H1 (cell line): ENCODE results near the gene BPHL. TPM values are rescaled to one million over a fixed set of nuclear protein-coding genes. Genes with fewer than 3 reads are reported as not detected.

Source experiments
- CTCF ChIA-PET: fragments of 300-600 bp; sonication (Branson Sonifier 250); formaldehyde crosslinking; loops from one replicate; lab custom pipeline; 2021; ENCODE audit not compliant: partially characterized antibody; lab: Charles Lee
- POLR2A ChIA-PET: fragments of 300-600 bp; sonication (Branson Sonifier 250); formaldehyde crosslinking; loops from one replicate; lab custom pipeline; 2021; ENCODE audit warnings: inconsistent platforms; ENCODE audit not compliant: partially characterized antibody; lab: Charles Lee
- DNase-seq, 2 experiments: peaks; one replicate each; pipeline versions ENCODE4 v3.0.0 to v3.0.0-alpha.2; 2010 to 2022; ENCODE audit warnings: low spot score in 2 of 2, low read depth in 1 of 2, mixed read lengths in 1 of 2
- FAIRE-seq: peaks from 2 replicates; lab custom pipeline; 2011; peaks lifted over from hg19 to GRCh38; lab: Jason Lieb, UNC
- H2AFZ ChIP-seq: 2 replicates; pipeline ENCODE4 v1.8.1; 2012; ENCODE audit warnings: low read length, inconsistent platforms
- H2AK5ac ChIP-seq: 2 replicates; pipeline ENCODE4 v1.6.1; 2013; ENCODE audit warnings: low read depth, low read length
- H2BK120ac ChIP-seq: replicated peaks from 2 replicates; pipeline ENCODE3; 2013; ENCODE audit warnings: low read depth, low read length, inconsistent platforms
- H2BK12ac ChIP-seq: 2 replicates; pipeline ENCODE4 v1.6.1; 2013; ENCODE audit warnings: low read depth, low read length
- H2BK15ac ChIP-seq: 2 replicates; pipeline ENCODE4 v1.6.1; 2013; ENCODE audit warnings: low read length
- H2BK20ac ChIP-seq: 2 replicates; pipeline ENCODE4 v1.6.1; 2013; ENCODE audit warnings: low read length
- H2BK5ac ChIP-seq: 2 replicates; pipeline ENCODE4 v1.6.1; 2013; ENCODE audit warnings: low read depth, low read length
- H3K14ac ChIP-seq: 2 replicates; pipeline ENCODE4 v1.6.1; 2013; ENCODE audit warnings: inconsistent platforms; ENCODE audit not compliant: insufficient read length
- H3K18ac ChIP-seq: 2 replicates; pipeline ENCODE4 v1.6.1; 2013; ENCODE audit warnings: low read length; ENCODE audit errors: extremely low read depth
- H3K23ac ChIP-seq: 2 replicates; pipeline ENCODE4 v1.6.1; 2013; ENCODE audit warnings: inconsistent platforms; ENCODE audit not compliant: insufficient read length
- H3K23me2 ChIP-seq: 2 replicates; pipeline ENCODE4 v1.6.1; 2013; ENCODE audit warnings: low read depth, low read length
- H3K27ac ChIP-seq: 2 replicates; pipeline ENCODE4 v1.6.1; 2011; ENCODE audit warnings: low read depth, low read length, inconsistent platforms
- H3K27me3 ChIP-seq, 4 experiments: replicated peaks in 1 of 4; 1 replicate in 1 of 4; 2 replicates in 3 of 4; pipeline versions ENCODE4 v1.6.1 to v1.8.1; 2011 to 2013; ENCODE audit warnings: low read length in 3 of 4, mild to moderate bottlenecking in 3 of 4, inconsistent platforms in 2 of 4, mixed read lengths in 2 of 4, moderate library complexity in 1 of 4; ENCODE audit not compliant: control insufficient read depth in 3 of 4, insufficient read depth in 3 of 4; ENCODE audit errors: extremely low read depth in 1 of 4
- H3K36me3 ChIP-seq, 4 experiments: 2 replicates each; pipeline versions ENCODE4 v1.6.1 to v1.8.1; 2011 to 2013; ENCODE audit warnings: mild to moderate bottlenecking in 4 of 4, low read length in 3 of 4, moderate library complexity in 2 of 4, control low read depth in 1 of 4, inconsistent platforms in 1 of 4; ENCODE audit not compliant: insufficient read depth in 4 of 4, control insufficient read depth in 2 of 4
- H3K4ac ChIP-seq: replicated peaks from 2 replicates; pipeline ENCODE3; 2013; ENCODE audit warnings: low read length, low read depth, mixed read lengths, inconsistent platforms; ENCODE audit not compliant: insufficient read length
- H3K4me1 ChIP-seq, 4 experiments: replicated peaks in 1 of 4; 1 replicate in 1 of 4; 2 replicates in 3 of 4; pipeline versions ENCODE4 v1.6.1 to v1.8.1; 2011 to 2013; ENCODE audit warnings: low read length in 3 of 4, inconsistent platforms in 2 of 4, mixed read lengths in 1 of 4; ENCODE audit not compliant: insufficient read depth in 4 of 4, control insufficient read depth in 3 of 4
- H3K4me2 ChIP-seq, 2 experiments: 2 replicates each; pipeline versions ENCODE4 v1.6.1 to v1.8.1; 2011 to 2013; ENCODE audit warnings: low read depth in 2 of 2, low read length in 2 of 2, control low read depth in 1 of 2, inconsistent platforms in 1 of 2, mild to moderate bottlenecking in 1 of 2; ENCODE audit not compliant: insufficient read depth in 1 of 2
- H3K4me3 ChIP-seq, 4 experiments: fragments of 200-600, 300-600 bp in 1 of 4; sonication (generic), shearing (Covaris generic), sonication (Bioruptor Twin) in 1 of 4; 2 replicates each; pipeline versions ENCODE4 v1.5.1 to v1.8.1; 2011 to 2016; ENCODE audit warnings: low read length in 4 of 4, low read depth in 3 of 4, control low read depth in 2 of 4, inconsistent platforms in 2 of 4, mild to moderate bottlenecking in 2 of 4, mixed read lengths in 1 of 4, moderate library complexity in 1 of 4; ENCODE audit not compliant: insufficient read depth in 2 of 4; ENCODE audit errors: extremely low read depth in 1 of 4
- H3K56ac ChIP-seq: replicated peaks from 2 replicates; pipeline ENCODE3; 2013; ENCODE audit warnings: low read depth, mild to moderate bottlenecking, mixed read lengths, low read length, inconsistent platforms; ENCODE audit not compliant: insufficient read length
- H3K79me1 ChIP-seq: 2 replicates; pipeline ENCODE4 v1.6.1; 2013; ENCODE audit warnings: low read depth, low read length, control low read depth
- H3K79me2 ChIP-seq, 2 experiments: 2 replicates each; pipeline versions ENCODE4 v1.6.1 to v1.8.1; 2012 to 2013; ENCODE audit warnings: low read length in 2 of 2, mild to moderate bottlenecking in 2 of 2, inconsistent platforms in 1 of 2; ENCODE audit not compliant: insufficient read depth in 2 of 2, control insufficient read depth in 1 of 2
- H3K9ac ChIP-seq, 4 experiments: replicated peaks in 1 of 4; 1 replicate in 1 of 4; 2 replicates in 3 of 4; pipeline versions ENCODE4 v1.6.1 to v1.8.1; 2011 to 2013; ENCODE audit warnings: low read depth in 3 of 4, low read length in 3 of 4, control low read depth in 2 of 4, mild to moderate bottlenecking in 2 of 4, moderate library complexity in 2 of 4, inconsistent platforms in 1 of 4; ENCODE audit errors: extremely low read depth in 1 of 4
- H3K9me3 ChIP-seq, 2 experiments: 2 replicates each; pipeline versions ENCODE4 v1.6.1 to v1.8.1; 2012 to 2013; ENCODE audit warnings: mild to moderate bottlenecking in 2 of 2, moderate library complexity in 2 of 2, control low read depth in 1 of 2, inconsistent platforms in 1 of 2, low read depth in 1 of 2, low read length in 1 of 2, mixed read lengths in 1 of 2; ENCODE audit not compliant: insufficient read depth in 2 of 2
- H4K20me1 ChIP-seq, 2 experiments: replicated peaks in 1 of 2; 2 replicates each; pipeline versions ENCODE3 to v1.8.1; 2011 to 2013; ENCODE audit warnings: inconsistent platforms in 2 of 2, low read length in 2 of 2, mild to moderate bottlenecking in 1 of 2; ENCODE audit not compliant: insufficient read depth in 2 of 2, control insufficient read depth in 1 of 2
- H4K5ac ChIP-seq: 2 replicates; pipeline ENCODE4 v1.6.1; 2013; ENCODE audit warnings: low read length, low read depth, mixed read lengths, inconsistent platforms; ENCODE audit not compliant: insufficient read length
- H4K8ac ChIP-seq: 2 replicates; pipeline ENCODE4 v1.8.0; 2013; ENCODE audit warnings: mild to moderate bottlenecking, moderate library complexity, low read length, inconsistent platforms; ENCODE audit not compliant: insufficient read depth; ENCODE audit errors: extremely low read depth
- H4K91ac ChIP-seq: replicated peaks from 2 replicates; pipeline ENCODE3; 2013; ENCODE audit warnings: low read length, mixed read lengths, inconsistent platforms; ENCODE audit not compliant: insufficient read length
- CHD1 ChIP-seq: IDR thresholded peaks from 2 replicates; pipeline ENCODE4 v1.6.1; 2012; ENCODE audit warnings: low read depth, low read length, improper control_type of control experiment
- CREB1 ChIP-seq: IDR thresholded peaks from 2 replicates; pipeline ENCODE4 v1.6.1; 2012; ENCODE audit warnings: inconsistent platforms
- CTBP2 ChIP-seq: IDR thresholded peaks from 2 replicates; pipeline ENCODE4 v1.7.0; 2011; ENCODE audit warnings: borderline replicate concordance, mild to moderate bottlenecking, moderate library complexity, mixed read lengths, low read length; ENCODE audit not compliant: insufficient read depth, insufficient read length
- FOSL1 ChIP-seq: IDR thresholded peaks from 2 replicates; pipeline ENCODE4 v1.6.1; 2011; ENCODE audit warnings: mild to moderate bottlenecking, low read depth, low read length, moderate library complexity; ENCODE audit not compliant: insufficient read depth
- GTF2F1 ChIP-seq: IDR thresholded peaks from 2 replicates; pipeline ENCODE4 v1.6.1; 2012; ENCODE audit warnings: low read depth, low read length, improper control_type of control experiment, borderline replicate concordance
- KDM1A ChIP-seq: fragments of 200-600, 300-600 bp; sonication (generic); IDR thresholded peaks from 2 replicates; pipeline ENCODE4 v1.7.1; 2016; ENCODE audit warnings: mild to moderate bottlenecking, low read length, borderline replicate concordance
- POLR2A ChIP-seq, 2 experiments: IDR thresholded peaks; 1 replicate in 1 of 2; 2 replicates in 1 of 2; pipeline ENCODE4 v1.6.1; 2011; ENCODE audit warnings: low read depth in 2 of 2, low read length in 2 of 2, mild to moderate bottlenecking in 2 of 2; ENCODE audit errors: control extremely low read depth in 1 of 2
- POLR2AphosphoS5 ChIP-seq: IDR thresholded peaks from 2 replicates; pipeline ENCODE4 v1.6.1; 2011; ENCODE audit warnings: low read depth, low read length
- SAP30 ChIP-seq: fragments of 300-600 bp; sonication (generic); IDR thresholded peaks from 2 replicates; pipeline ENCODE4 v1.7.1; 2012; ENCODE audit warnings: low read length, moderate library complexity, mild to moderate bottlenecking, inconsistent platforms; ENCODE audit not compliant: insufficient read depth, insufficient replicate concordance
- SIRT6 ChIP-seq: IDR thresholded peaks from one replicate; pipeline ENCODE4 v1.7.1; 2012; ENCODE audit warnings: low read length, inconsistent platforms
- SP2 ChIP-seq: IDR thresholded peaks from 2 replicates; pipeline ENCODE4 v1.6.1; 2012; ENCODE audit warnings: mild to moderate bottlenecking, low read length, inconsistent platforms
- YY1 ChIP-seq: IDR thresholded peaks from 2 replicates; pipeline ENCODE4 v1.6.1; 2011; ENCODE audit warnings: low read depth, mild to moderate bottlenecking, low read length
- ZNF274 ChIP-seq: IDR thresholded peaks from 2 replicates; pipeline ENCODE4 v1.7.0; 2012; ENCODE audit warnings: low read length, borderline replicate concordance; ENCODE audit errors: extremely low read depth
- WGBS, 2 experiments: shearing (Covaris generic) in 1 of 2; methylation state at CpG; one replicate each; pipeline versions ENCODE4 v1.1.6 to v1.1.7; 2013 to 2015; ENCODE audit warnings: low lambda C conversion rate in 2 of 2, mixed read lengths in 2 of 2, inconsistent platforms in 1 of 2, low coverage in 1 of 2, missing lambda C conversion rate in 1 of 2; ENCODE audit not compliant: insufficient replicate concordance in 2 of 2, insufficient coverage in 1 of 2, insufficient read length in 1 of 2; ENCODE audit errors: extremely low coverage in 1 of 2, missing lambda C conversion rate in 1 of 2; 5-methylcytosine and 5-hydroxymethylcytosine counted together
- polyA plus RNA-seq, 7 experiments: library from polyadenylated mRNA; depleted of rRNA in 3 of 7; stranded (reverse) in 5 of 7; unstranded in 2 of 7; fragments of >200 nt in 5 of 7; fragments of 200-250 nt in 2 of 7; gene quantifications; 1 replicate in 5 of 7; 2 replicates in 1 of 7; 4 replicates in 1 of 7; pipeline versions ENCODE4 v1.2.1 to v1.2.3, GENCODE V29; 2011 to 2013; ENCODE audit warnings: missing spikeins in 2 of 7, mixed read lengths in 2 of 7
- total RNA-seq: library from RNA; stranded (reverse); fragmentation: NEBNext Ultra II Directional; extraction: Animal tissue kit (Norgen Biotek cat#: 25700); gene quantifications from 2 replicates; pipeline ENCODE4 v1.2.1, GENCODE V29; 2021

BPHL gene
- total and polyA plus RNA-seq, 2 of the 8 experiments (the other 6 are each of a cell fraction or from before 2014, with no cell fraction given), result 24.4 to 36.4 TPM

GRCh38 chr6:3120765-3121089, 2.2 kb downstream of the BPHL start:
- no peak overlapping the region for H2AK5ac ChIP-seq
- H3K23ac ChIP-seq, result no peak overlapping the region
- H3K79me1 ChIP-seq, result no peaks in the 10 kb centered on the region
- H2BK20ac ChIP-seq, result no peak overlapping the region
- ChIA-PET POLR2A (interaction anchor here (1.1 to 2.0 kb wide), 5 partner anchors 11 to 126 kb away, joined by 3 to 6 read pairs (median 5); no protein-coding TSS in a partner anchor), CTCF (interaction anchor here (0.9 to 5.3 kb wide), 6 partner anchors 11 to 131 kb away, joined by 3 to 29 read pairs (median 4); no protein-coding TSS in a partner anchor)
- no peak overlapping the region for H2AFZ ChIP-seq
- H3K4me2 ChIP-seq, result no peak overlapping the region
- H4K5ac ChIP-seq, result no peak overlapping the region
- H3K4ac ChIP-seq, result no peak overlapping the region
- DNase-seq, result no peak
- H3K56ac ChIP-seq, result no peak overlapping the region
- no peak overlapping the region for H3K4me3 ChIP-seq
- H3K27me3 ChIP-seq, result no peaks in the 10 kb centered on the region
- H2BK120ac ChIP-seq, result no peak overlapping the region
- no peak overlapping the region for H3K9ac ChIP-seq
- no peak overlapping the region for H4K8ac ChIP-seq
- WGBS, 2 experiments, result 81% methylated on average over 5 of the region's 5 CpGs; no CpG with 5 or more reads in 1 of the 2 experiments
- H3K14ac ChIP-seq, result no peak overlapping the region
- no peaks in the 10 kb centered on the region; a peak in 1 of 8 replicates for H3K36me3 ChIP-seq
- no peak overlapping the region for H3K27ac ChIP-seq
- H2BK15ac ChIP-seq, result no peak overlapping the region
- H3K9me3 ChIP-seq, result no peaks in the 10 kb centered on the region
- peaks cover 0 to 10% (median 2%) of the 10 kb centered on the region in 4 experiments; a peak in 4 of 7 replicates for H3K4me1 ChIP-seq
- H2BK12ac ChIP-seq, result no peak overlapping the region
- FAIRE-seq, result no peak
- no peak overlapping the region for H4K91ac ChIP-seq
- H3K23me2 ChIP-seq, result peaks cover 2% of the 10 kb centered on the region; the same call in 1 of the 2 replicates
- no peak overlapping the region for H2BK5ac ChIP-seq
- H3K18ac ChIP-seq, result no peak overlapping the region
- peaks cover 0 to 8% of the 10 kb centered on the region in 2 experiments; a peak in 2 of 4 replicates for H3K79me2 ChIP-seq
- H4K20me1 ChIP-seq, result peaks cover 0 to 2% of the 10 kb centered on the region in 2 experiments
- TF ChIP-seq CHD1 (no peak), KDM1A (no peak), CREB1 (no peak), SAP30 (no peak), YY1 (no peak), POLR2AphosphoS5 (no peak), FOSL1 (no peak), CTBP2 (no peak), ZNF274 (no peak), SP2 (no peak), POLR2A (IDR thresholded peaks at IDR 0.05; ENCODE audit: control extremely low read depth in 1 of 2, low read depth in 2 of 2, low read length in 2 of 2) (no peak), SIRT6 (no peak), GTF2F1 (no peak)
